Mesenchymal stem cell (in vitro differentiated cells and primary cell): ENCODE results near the gene EIF4H.

Experiments used
- DNase-seq: peaks from one replicate; pipeline ENCODE4 v3.0.0-alpha.2; 2013
- H2AFZ ChIP-seq: one replicate; pipeline ENCODE4 v1.6.1; 2013; ENCODE audit warnings: low read depth, mild to moderate bottlenecking, control low read depth, inconsistent platforms, low read length, moderate library complexity
- H2AK5ac ChIP-seq: 2 replicates; pipeline ENCODE4 v1.6.1; 2013; ENCODE audit warnings: low read length, moderate library complexity, mild to moderate bottlenecking, inconsistent platforms; ENCODE audit not compliant: severe bottlenecking
- H2BK120ac ChIP-seq: one replicate; pipeline ENCODE4 v1.6.1; 2013; ENCODE audit warnings: low read depth, mild to moderate bottlenecking, inconsistent platforms, low read length, moderate library complexity
- H2BK12ac ChIP-seq, 2 experiments: one replicate each; pipeline ENCODE4 v1.6.1; 2013; ENCODE audit warnings: inconsistent platforms in 2 of 2, low read length in 2 of 2, mild to moderate bottlenecking in 2 of 2, moderate library complexity in 2 of 2, control low read depth in 1 of 2
- H2BK15ac ChIP-seq: one replicate; pipeline ENCODE4 v1.6.1; 2013; ENCODE audit warnings: mild to moderate bottlenecking, low read depth, inconsistent platforms; ENCODE audit not compliant: poor library complexity, severe bottlenecking
- H2BK5ac ChIP-seq: 2 replicates; pipeline ENCODE4 v1.6.1; 2013; ENCODE audit warnings: low read depth, mild to moderate bottlenecking, low read length, control low read depth, inconsistent platforms; ENCODE audit not compliant: poor library complexity, severe bottlenecking
- H3K14ac ChIP-seq, 2 experiments: one replicate each; pipeline ENCODE4 v1.6.1; 2013; ENCODE audit warnings: inconsistent platforms in 2 of 2, low read length in 2 of 2, control low read depth in 1 of 2, mild to moderate bottlenecking in 1 of 2, moderate library complexity in 1 of 2
- H3K18ac ChIP-seq, 2 experiments: one replicate each; pipeline ENCODE4 v1.6.1; 2013; ENCODE audit warnings: inconsistent platforms in 2 of 2, low read length in 2 of 2, control low read depth in 1 of 2, low read depth in 1 of 2, mild to moderate bottlenecking in 1 of 2
- H3K23ac ChIP-seq, 2 experiments: one replicate each; pipeline ENCODE4 v1.6.1; 2013; ENCODE audit warnings: inconsistent platforms in 2 of 2, low read length in 2 of 2, mild to moderate bottlenecking in 2 of 2, moderate library complexity in 2 of 2, control low read depth in 1 of 2
- H3K27ac ChIP-seq: 2 replicates; pipeline ENCODE4 v1.5.1; 2013; ENCODE audit warnings: mild to moderate bottlenecking, moderate library complexity, low read length, control low read depth, inconsistent platforms; ENCODE audit not compliant: poor library complexity, severe bottlenecking
- H3K27me3 ChIP-seq, 2 experiments: 2 replicates each; pipeline versions ENCODE4 v1.6.1 to v1.7.0; 2013; ENCODE audit warnings: low read length in 2 of 2, mild to moderate bottlenecking in 2 of 2, moderate library complexity in 2 of 2, control low read depth in 1 of 2, inconsistent platforms in 1 of 2; ENCODE audit not compliant: control insufficient read depth in 1 of 2, insufficient read depth in 1 of 2
- H3K36me3 ChIP-seq, 2 experiments: 2 replicates each; pipeline versions ENCODE4 v1.6.1 to v1.7.0; 2013; ENCODE audit warnings: low read length in 2 of 2, control low read depth in 1 of 2, inconsistent platforms in 1 of 2, low read depth in 1 of 2, mild to moderate bottlenecking in 1 of 2; ENCODE audit not compliant: insufficient read depth in 2 of 2, control insufficient read depth in 1 of 2
- H3K4ac ChIP-seq, 2 experiments: one replicate each; pipeline ENCODE4 v1.6.1; 2013; ENCODE audit warnings: inconsistent platforms in 2 of 2, low read length in 2 of 2, mild to moderate bottlenecking in 2 of 2, moderate library complexity in 2 of 2, control low read depth in 1 of 2, low read depth in 1 of 2
- H3K4me1 ChIP-seq: 2 replicates; pipeline ENCODE4 v1.6.1; 2013; ENCODE audit warnings: low read depth, low read length, control low read depth; ENCODE audit not compliant: control insufficient read depth, insufficient read depth
- H3K4me2 ChIP-seq: 2 replicates; pipeline ENCODE4 v1.6.1; 2013; ENCODE audit warnings: low read length, mild to moderate bottlenecking, inconsistent platforms; ENCODE audit not compliant: poor library complexity, severe bottlenecking
- H3K4me3 ChIP-seq, 2 experiments: 2 replicates each; pipeline versions ENCODE4 v1.5.1 to v1.7.0; 2013; ENCODE audit warnings: low read length in 2 of 2, mild to moderate bottlenecking in 2 of 2, control low read depth in 1 of 2, low read depth in 1 of 2; ENCODE audit not compliant: insufficient read depth in 1 of 2
- H3K79me1 ChIP-seq: replicated peaks from 2 replicates; pipeline ENCODE4 v1.6.1; 2013; ENCODE audit warnings: mild to moderate bottlenecking, control low read depth, low read length, inconsistent platforms; ENCODE audit not compliant: poor library complexity, severe bottlenecking
- H3K9ac ChIP-seq: 2 replicates; pipeline ENCODE4 v1.7.0; 2013; ENCODE audit warnings: mild to moderate bottlenecking, low read length, moderate library complexity
- H3K9me3 ChIP-seq: 2 replicates; pipeline ENCODE4 v1.7.0; 2013; ENCODE audit warnings: mild to moderate bottlenecking, low read length; ENCODE audit not compliant: control insufficient read depth
- H4K8ac ChIP-seq: one replicate; pipeline ENCODE4 v1.6.1; 2013; ENCODE audit warnings: inconsistent platforms, mild to moderate bottlenecking, low read length, moderate library complexity
- H4K91ac ChIP-seq: one replicate; pipeline ENCODE4 v1.6.1; 2013; ENCODE audit warnings: mild to moderate bottlenecking, low read length, inconsistent platforms
- whole genome bisulfite sequencing: methylation state at CpG from one replicate; pipeline ENCODE4 v1.1.7; 2013; ENCODE audit warnings: mixed read lengths; 5-methylcytosine and 5-hydroxymethylcytosine counted together

Gene EIF4H

GRCh38 chr7:74134117-74134620, 40.0 kb upstream of the EIF4H start:
- no peaks in the 10 kb centered on the region for H3K9me3 ChIP-seq
- no peaks in the 10 kb centered on the region for H3K79me1 ChIP-seq
- H2BK12ac ChIP-seq: no peak overlapping the region
- DNase-seq: peak; percentile 19
- H3K4me3 ChIP-seq: no peak overlapping the region
- H2AK5ac ChIP-seq: no peak overlapping the region
- H3K4me1 ChIP-seq: no peaks in the 10 kb centered on the region
- H4K8ac ChIP-seq: no peak overlapping the region
- H3K4ac ChIP-seq: no peak overlapping the region
- no peak overlapping the region for H2BK5ac ChIP-seq
- H2BK120ac ChIP-seq: no peak overlapping the region
- WGBS: 89% methylated on average over 8 of the region's 8 CpGs
- H3K4me2 ChIP-seq: no peak overlapping the region
- H3K14ac ChIP-seq: no peak overlapping the region
- no peak overlapping the region for H2BK15ac ChIP-seq
- H3K23ac ChIP-seq: no peak overlapping the region
- no peak overlapping the region for H2AFZ ChIP-seq
- no peak overlapping the region for H4K91ac ChIP-seq
- no peak overlapping the region for H3K18ac ChIP-seq
- H3K9ac ChIP-seq: no peak overlapping the region
- no peak overlapping the region for H3K27ac ChIP-seq
- no peaks in the 10 kb centered on the region for H3K36me3 ChIP-seq
- H3K27me3 ChIP-seq: no peaks in the 10 kb centered on the region

GRCh38 chr7:74138334-74138867, 35.8 kb upstream of the EIF4H start:
- Histone ChIP-seq H3K23ac (no peak overlapping the region), H3K27me3 (no peaks in the 10 kb centered on the region), H3K4me1 (peaks cover 5% of the 10 kb centered on the region), H3K9me3 (no peaks in the 10 kb centered on the region), H3K79me1 (no peaks in the 10 kb centered on the region), H3K14ac (no peak overlapping the region), H2BK5ac (no peak overlapping the region), H2AK5ac (no peak overlapping the region), H3K36me3 (no peaks in the 10 kb centered on the region), H3K4me3 (no peak overlapping the region), H2BK120ac (no peak overlapping the region), H3K9ac (no peak overlapping the region), H4K8ac (no peak overlapping the region), H2AFZ (no peak overlapping the region), H3K4me2 (no peak overlapping the region), H4K91ac (no peak overlapping the region), H3K4ac (no peak overlapping the region), H2BK12ac (no peak overlapping the region), H3K27ac (no peak overlapping the region), H2BK15ac (no peak overlapping the region), H3K18ac (no peak overlapping the region)
- WGBS: 37% methylated on average over 12 of the region's 12 CpGs
- DNase-seq: no peak

DNA sequence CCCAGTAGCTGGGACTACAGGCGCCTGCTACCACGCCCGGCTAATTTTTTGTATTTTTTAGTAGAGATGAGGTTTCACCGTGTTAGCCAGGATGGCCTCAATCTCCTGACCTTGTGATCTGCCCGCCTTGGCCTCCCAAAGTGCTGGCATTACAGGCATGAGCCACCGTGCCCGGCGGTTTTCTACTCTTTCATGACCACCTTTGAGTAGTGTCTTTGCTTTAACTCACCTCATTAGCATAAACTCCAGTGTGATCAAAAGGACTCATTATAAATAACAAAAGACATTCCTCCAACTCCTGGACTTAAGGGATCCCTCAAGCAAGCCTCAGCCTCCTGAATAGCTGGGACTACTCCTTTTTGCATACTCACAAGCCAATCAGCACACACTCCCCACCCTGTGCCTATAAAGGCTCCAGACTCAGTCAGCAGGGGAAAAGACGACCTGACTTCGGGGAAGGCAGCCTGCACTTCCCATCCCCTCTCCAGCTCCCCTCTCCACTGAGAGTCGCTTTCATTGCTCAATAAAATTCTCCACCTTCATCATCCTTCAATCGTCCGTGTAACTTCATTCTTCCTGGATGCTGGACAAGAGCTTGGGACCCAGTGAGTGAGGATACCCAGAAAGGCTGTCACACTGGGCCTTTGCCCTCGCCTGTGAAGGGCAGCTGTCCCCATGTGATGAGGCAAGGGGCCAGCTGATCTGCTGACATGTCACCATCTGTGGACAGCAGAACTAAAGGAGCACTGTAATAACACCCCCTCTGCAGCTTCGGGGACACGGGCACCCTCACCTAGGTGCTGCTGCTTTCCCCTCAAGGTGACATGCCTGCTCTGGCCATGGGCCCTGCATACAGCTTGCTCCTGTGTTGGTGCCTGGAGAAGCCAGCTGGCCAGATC, 35.0 kb upstream of the EIF4H start:
- Histone ChIP-seq H3K23ac (no peak overlapping the region), H3K4me1 (peaks cover 5% of the 10 kb centered on the region), H4K8ac (no peak overlapping the region), H3K9ac (no peak overlapping the region), H3K27ac (no peak overlapping the region), H2BK5ac (no peak overlapping the region), H2BK120ac (no peak overlapping the region), H2BK12ac (no peak overlapping the region), H2AFZ (no peak overlapping the region), H2AK5ac (no peak overlapping the region), H3K4me2 (no peak overlapping the region), H3K18ac (no peak overlapping the region), H3K36me3 (no peaks in the 10 kb centered on the region), H3K4me3 (no peak overlapping the region), H3K9me3 (no peaks in the 10 kb centered on the region), H3K4ac (no peak overlapping the region), H4K91ac (no peak overlapping the region), H2BK15ac (no peak overlapping the region), H3K79me1 (no peaks in the 10 kb centered on the region), H3K27me3 (no peaks in the 10 kb centered on the region), H3K14ac (no peak overlapping the region)
- WGBS: 66% methylated on average over 13 of the region's 16 CpGs
- no peak for DNase-seq

DNA sequence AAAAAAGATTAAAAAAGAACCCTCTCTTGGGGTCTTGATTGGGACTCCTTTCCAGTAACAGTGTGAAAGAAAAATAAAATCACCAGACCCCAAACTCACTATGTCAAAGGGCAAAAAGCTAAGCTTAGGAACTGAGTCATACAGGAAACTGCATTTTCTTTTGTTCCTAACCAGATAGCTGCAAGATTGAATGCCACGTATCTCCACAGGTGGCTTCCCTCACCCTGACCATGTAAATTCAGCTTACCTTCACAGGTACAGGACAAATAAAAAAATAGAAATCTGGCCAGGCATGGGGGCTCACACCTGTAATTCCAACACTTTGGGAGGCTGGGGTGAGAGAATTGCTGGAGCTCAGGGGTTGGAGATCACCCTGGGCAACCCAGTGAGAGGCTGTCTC, 32.5 kb upstream of the EIF4H start:
- peaks cover 5% of the 10 kb centered on the region for H3K9me3 ChIP-seq
- no peak overlapping the region for H4K8ac ChIP-seq
- H3K4ac ChIP-seq: no peak overlapping the region
- no peak overlapping the region for H2BK5ac ChIP-seq
- no peaks in the 10 kb centered on the region for H3K79me1 ChIP-seq
- H2BK120ac ChIP-seq: no peak overlapping the region
- no peak overlapping the region for H3K14ac ChIP-seq
- H2BK15ac ChIP-seq: no peak overlapping the region
- no peak overlapping the region for H3K4me2 ChIP-seq
- H2AFZ ChIP-seq: no peak overlapping the region
- H3K9ac ChIP-seq: no peak overlapping the region
- no peak for DNase-seq
- no peak overlapping the region for H2BK12ac ChIP-seq
- H3K36me3 ChIP-seq: no peaks in the 10 kb centered on the region
- no peak overlapping the region for H3K23ac ChIP-seq
- H3K4me3 ChIP-seq: no peak overlapping the region
- H3K27me3 ChIP-seq: no peaks in the 10 kb centered on the region
- no peak overlapping the region for H3K27ac ChIP-seq
- H4K91ac ChIP-seq: no peak overlapping the region
- H3K4me1 ChIP-seq: peaks cover 7% of the 10 kb centered on the region
- no peak overlapping the region for H2AK5ac ChIP-seq
- H3K18ac ChIP-seq: no peak overlapping the region
- 0% methylated on average over 1 of the region's 1 CpG for WGBS
